Measurements from ENCODE around the gene CYB561D2. TPM values are rescaled to one million over a fixed set of nuclear protein-coding genes. Genes with fewer than 3 reads are reported as not detected.
A peak's percentile ranks its signal among the peaks of the same experiment; 100 is the strongest.

CYB561D2 gene
- total RNA-seq, 2 donors from 2014 or later, result 22.5 to 29.4 TPM

DNA sequence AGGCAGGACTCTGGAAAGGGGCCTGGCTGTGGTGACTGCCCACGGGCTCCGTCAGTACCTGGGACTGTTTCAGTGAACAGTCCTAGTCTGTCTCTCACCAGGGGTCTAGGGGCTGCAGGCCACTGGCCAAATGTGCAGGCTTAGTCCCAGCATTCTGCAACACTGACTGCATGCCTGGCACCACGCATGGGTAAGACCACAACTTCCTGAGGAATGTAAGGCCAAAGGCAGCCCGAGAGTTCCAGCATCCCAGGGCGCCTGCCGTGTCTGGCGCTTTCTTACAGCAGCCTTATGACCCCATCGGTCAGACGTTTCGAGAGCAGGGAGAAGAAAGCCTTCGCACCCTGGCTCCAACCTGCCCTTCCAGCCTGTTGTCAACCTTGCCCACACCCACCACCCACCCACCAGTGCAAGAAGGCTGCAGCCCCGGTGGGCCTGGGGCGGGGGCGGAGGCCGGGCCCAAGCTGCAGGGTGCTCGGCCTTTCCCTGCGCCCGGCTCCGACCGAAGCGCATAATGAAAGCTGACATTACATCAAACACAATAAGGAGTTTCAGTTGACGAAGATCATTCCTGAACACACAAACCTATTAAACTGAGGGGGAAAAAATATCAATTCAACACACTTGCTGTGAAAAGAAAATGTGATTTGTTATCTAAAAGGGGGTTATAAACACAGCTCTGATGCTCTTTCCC is 38.2 kb downstream of the CYB561D2 start:
- DNase-seq (ENCODE audit: low spot score) (no peak), ATAC-seq (ENCODE audit: insufficient number of reproducible peaks, low FRiP score, low read depth) (no peak)
- Histone ChIP-seq H3K36me3 (no peaks in the 10 kb centered on the region), H3K27ac (no peak overlapping the region), H3K27me3 (replicated peaks; ENCODE audit: insufficient read depth) (no peaks in the 10 kb centered on the region), H3K9me3 (no peaks in the 10 kb centered on the region), H3K4me3 (no peak overlapping the region), H3K4me1 (ENCODE audit: control insufficient read depth in 1 of 2, low read depth in 2 of 2) (peaks cover 10 to 34% of the 10 kb centered on the region in 2 donors)
- no peak for TF ChIP-seq CTCF (IDR thresholded peaks at IDR 0.05)

DNA sequence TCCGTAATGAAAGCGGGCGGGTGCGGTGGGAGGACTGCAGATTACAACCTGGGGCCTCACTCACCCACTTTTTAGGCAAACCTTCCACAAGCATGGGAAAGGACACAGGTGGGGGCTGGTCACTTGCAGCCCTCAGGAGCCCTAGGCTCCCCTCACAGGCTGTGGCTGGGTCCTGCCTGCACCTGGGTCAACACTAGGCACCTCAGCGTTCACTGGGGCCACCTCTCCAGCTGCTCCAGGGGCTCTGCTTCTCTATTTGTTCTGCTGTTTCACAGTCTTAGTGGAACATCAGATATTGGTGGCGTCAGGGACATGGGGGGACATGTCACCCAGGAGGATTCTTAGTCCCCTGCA is 38.7 kb downstream of the CYB561D2 start:
- no peak for TF ChIP-seq CTCF (IDR thresholded peaks at IDR 0.05)
- no peak for DNase-seq (ENCODE audit: low spot score)
- H3K9me3 ChIP-seq, result no peaks in the 10 kb centered on the region
- H3K4me3 ChIP-seq, result no peak overlapping the region
- no peak overlapping the region for H3K27ac ChIP-seq
- no peaks in the 10 kb centered on the region for H3K27me3 ChIP-seq (replicated peaks; ENCODE audit: insufficient read depth)
- peaks cover 10 to 34% of the 10 kb centered on the region in 2 donors for H3K4me1 ChIP-seq (ENCODE audit: control insufficient read depth in 1 of 2, low read depth in 2 of 2)
- ATAC-seq (ENCODE audit: insufficient number of reproducible peaks, low FRiP score, low read depth), result no peak
- no peaks in the 10 kb centered on the region for H3K36me3 ChIP-seq

DNA sequence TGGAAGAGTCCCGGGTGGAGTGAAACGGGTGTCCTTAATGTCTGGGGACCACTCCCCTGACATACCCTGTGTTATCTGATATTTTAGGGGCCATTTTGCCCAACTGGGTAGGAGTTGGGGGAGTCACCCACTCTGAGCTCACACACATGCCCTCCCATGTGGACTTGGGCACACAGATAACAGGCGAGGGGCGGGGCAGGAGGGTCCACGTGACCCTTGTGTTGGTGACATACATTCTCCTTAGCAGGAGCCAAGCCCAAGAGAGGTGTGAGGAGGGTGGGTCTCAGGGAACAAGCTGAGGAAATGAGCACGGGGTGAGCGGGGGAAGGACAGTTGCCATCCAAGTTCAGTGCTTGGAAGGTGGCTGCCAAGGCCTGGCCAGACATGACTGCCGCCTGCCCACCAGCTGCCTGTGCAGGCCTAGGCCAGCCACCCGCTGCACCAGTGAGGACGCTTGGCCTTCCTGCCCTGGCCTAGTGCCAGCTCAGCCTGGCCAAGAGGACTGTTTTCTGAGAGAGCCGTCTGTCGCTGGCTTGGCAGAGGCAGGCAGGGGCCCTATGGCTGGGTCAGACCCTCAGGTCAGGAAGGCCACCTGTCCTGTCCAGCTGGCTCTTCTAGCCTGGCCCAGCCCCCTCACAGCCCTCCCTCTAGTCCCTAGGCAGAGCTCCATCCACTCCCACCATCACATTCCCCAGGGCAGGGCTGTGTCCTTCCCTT is 40.0 kb downstream of the CYB561D2 start:
- no peaks in the 10 kb centered on the region for H3K36me3 ChIP-seq
- no peaks in the 10 kb centered on the region for H3K9me3 ChIP-seq
- TF ChIP-seq CTCF (IDR thresholded peaks at IDR 0.05), result no peak
- ATAC-seq (ENCODE audit: insufficient number of reproducible peaks, low FRiP score, low read depth) (peak; percentile 21), DNase-seq (ENCODE audit: low spot score) (no peak)
- peak overlapping the region; percentile 63 to 64 for H3K27ac ChIP-seq
- H3K27me3 ChIP-seq (replicated peaks; ENCODE audit: insufficient read depth), result no peaks in the 10 kb centered on the region
- H3K4me3 ChIP-seq, result no peak overlapping the region
- H3K4me1 ChIP-seq (ENCODE audit: control insufficient read depth in 1 of 2, low read depth in 2 of 2), result peaks cover 10 to 34% of the 10 kb centered on the region in 2 donors

DNA sequence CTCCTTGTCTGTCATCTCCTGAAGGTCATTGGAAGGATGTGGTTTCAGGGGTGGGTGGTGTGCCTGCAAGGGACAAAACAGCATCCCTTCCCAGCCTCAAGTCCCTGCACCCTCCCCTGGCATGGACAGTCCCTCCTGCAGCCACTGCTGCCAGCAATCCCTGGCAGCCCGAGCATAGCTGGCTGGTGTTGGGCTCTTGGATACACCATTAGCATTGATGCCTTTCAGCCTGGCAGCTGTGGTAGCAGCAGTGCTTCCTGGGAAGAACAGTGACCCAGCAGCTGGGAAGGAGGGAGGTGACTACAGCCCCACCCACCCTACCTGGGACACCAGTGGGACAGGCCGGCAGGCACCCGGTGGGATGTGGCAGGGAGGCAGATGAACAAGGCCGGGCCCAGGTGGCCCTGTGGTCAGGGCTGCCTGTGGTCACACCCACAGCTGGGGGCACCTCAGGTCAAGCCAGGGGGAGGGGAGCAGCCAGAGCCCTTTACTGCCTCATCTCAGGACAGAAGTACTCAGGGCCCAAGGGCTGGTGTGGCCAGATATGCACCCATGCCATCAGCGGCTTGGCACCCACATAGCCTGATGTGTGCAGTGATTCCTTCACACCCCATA is 41.5 kb downstream of the CYB561D2 start:
- no peaks in the 10 kb centered on the region for H3K9me3 ChIP-seq
- ATAC-seq (ENCODE audit: insufficient number of reproducible peaks, low FRiP score, low read depth), result no peak
- peak overlapping the region; percentile 11 to 20 for H3K27ac ChIP-seq
- peaks cover 10 to 34% of the 10 kb centered on the region in 2 donors for H3K4me1 ChIP-seq (ENCODE audit: control insufficient read depth in 1 of 2, low read depth in 2 of 2)
- no peak for DNase-seq (ENCODE audit: low spot score)
- no peaks in the 10 kb centered on the region for H3K36me3 ChIP-seq
- TF ChIP-seq CTCF (IDR thresholded peaks at IDR 0.05), result no peak
- no peaks in the 10 kb centered on the region for H3K27me3 ChIP-seq (replicated peaks; ENCODE audit: insufficient read depth)
- H3K4me3 ChIP-seq, result no peak overlapping the region

DNA sequence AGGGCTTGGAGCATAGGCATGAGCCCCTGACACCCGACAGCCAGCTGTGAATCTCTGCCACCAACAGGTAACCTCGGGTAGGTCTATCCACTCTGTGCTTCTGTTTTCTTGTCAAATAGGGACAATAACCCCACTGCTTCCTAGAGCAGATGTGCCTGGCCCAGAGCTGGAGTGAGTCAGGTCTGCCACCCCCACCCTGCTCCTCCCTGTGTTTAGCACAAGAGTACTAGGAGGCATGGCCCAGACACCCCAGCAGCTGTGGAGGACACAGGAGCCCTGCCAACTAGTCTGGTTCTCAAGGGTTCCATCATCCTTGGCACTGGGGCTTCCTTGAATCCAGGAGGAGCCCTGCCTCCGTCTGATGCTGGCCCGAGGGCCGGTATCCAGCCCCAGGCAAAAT is 42.4 kb downstream of the CYB561D2 start:
- peak overlapping the region in 1 of 2 donors; percentile 11 for H3K27ac ChIP-seq
- DNase-seq (ENCODE audit: low spot score) (no peak), ATAC-seq (ENCODE audit: insufficient number of reproducible peaks, low FRiP score, low read depth) (no peak)
- H3K9me3 ChIP-seq, result no peaks in the 10 kb centered on the region
- H3K4me1 ChIP-seq (ENCODE audit: control insufficient read depth in 1 of 2, low read depth in 2 of 2), result peaks cover 10 to 34% of the 10 kb centered on the region in 2 donors
- no peaks in the 10 kb centered on the region for H3K36me3 ChIP-seq
- H3K4me3 ChIP-seq, result no peak overlapping the region
- no peak for TF ChIP-seq CTCF (IDR thresholded peaks at IDR 0.05)
- no peaks in the 10 kb centered on the region for H3K27me3 ChIP-seq (replicated peaks; ENCODE audit: insufficient read depth)

All from thoracic aorta (tissue), 2 donors.